HG02840 (cell line): ENCODE results near the gene AP3S1.
"Not testable (repeated sequence)": the region's sequence is repeated elsewhere in the genome, so short reads cannot be mapped to it uniquely, and the experiment has no call there.

Experiments
- ATAC-seq: cut with Tn5 transposase; IDR thresholded peaks from one replicate; pipeline ENCODE4 v1.9.1; 2021; ENCODE audit warnings: mild to moderate bottlenecking, moderate library complexity, moderate number of reproducible peaks; ENCODE audit not compliant: unreplicated experiment, low FRiP score

The AP3S1 gene

DNA sequence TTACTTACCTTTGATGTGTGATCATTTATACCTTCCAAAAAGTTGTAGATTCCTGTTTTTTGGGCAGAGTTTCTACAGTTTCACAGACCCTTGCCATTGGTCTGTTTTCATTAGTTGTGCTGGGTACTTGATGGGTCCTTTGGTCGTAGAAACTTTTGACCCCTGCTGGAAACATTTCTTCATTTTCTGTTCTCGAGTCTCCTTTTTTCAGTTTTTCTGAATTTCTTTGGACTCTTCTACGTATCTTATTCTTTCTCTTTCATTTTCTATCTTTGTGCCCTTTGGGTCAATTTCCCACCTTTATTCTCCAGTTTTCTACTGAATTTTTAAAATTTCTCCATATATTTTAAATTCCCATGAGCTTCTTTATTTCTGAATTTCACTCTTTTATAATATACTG, 16.7 kb downstream of the AP3S1 start:
- no peak for ATAC-seq

DNA sequence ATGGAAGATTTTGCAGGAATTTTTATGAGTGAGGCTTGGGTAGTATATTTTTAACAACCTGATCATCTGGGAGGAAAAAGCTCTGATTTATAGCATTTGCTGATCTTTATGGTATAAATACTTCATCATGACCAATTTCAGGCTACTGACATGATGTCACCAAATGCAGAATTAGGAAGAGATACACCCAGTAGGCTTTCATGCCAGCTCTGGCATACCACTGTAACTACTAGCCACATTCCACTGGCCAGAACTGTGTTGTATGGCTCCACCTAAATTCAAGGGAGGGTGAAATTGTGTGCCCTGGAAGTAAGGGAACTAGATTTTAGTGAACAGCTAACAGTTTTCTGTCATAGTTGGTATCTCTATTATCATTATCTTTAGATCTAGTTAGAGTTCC, 17.6 kb downstream of the AP3S1 start:
- no peak for ATAC-seq

- no peak for ATAC-seq
Measured at GRCh38 chr5:115869256-115869795, 27.6 kb downstream of the AP3S1 start.

DNA sequence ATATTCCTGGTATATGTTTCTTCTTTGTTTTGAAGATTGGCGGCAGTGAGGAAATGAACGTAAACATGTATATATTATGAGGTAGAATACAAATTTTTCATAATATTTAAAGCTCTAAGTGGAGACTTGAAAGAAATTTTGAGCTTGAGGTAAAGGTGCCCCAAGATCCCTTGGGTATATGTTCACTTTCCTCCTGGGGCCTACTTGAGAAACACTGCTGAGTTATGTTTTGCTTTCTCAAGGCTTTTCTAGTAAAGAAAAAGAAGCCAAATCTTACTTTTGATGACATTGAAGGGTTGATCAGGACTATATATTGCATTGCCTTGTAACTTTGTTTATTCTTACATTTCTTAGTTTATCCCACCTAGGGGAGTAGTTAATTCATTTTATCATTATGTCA, 30.7 kb downstream of the AP3S1 start:
- no peak for ATAC-seq

DNA sequence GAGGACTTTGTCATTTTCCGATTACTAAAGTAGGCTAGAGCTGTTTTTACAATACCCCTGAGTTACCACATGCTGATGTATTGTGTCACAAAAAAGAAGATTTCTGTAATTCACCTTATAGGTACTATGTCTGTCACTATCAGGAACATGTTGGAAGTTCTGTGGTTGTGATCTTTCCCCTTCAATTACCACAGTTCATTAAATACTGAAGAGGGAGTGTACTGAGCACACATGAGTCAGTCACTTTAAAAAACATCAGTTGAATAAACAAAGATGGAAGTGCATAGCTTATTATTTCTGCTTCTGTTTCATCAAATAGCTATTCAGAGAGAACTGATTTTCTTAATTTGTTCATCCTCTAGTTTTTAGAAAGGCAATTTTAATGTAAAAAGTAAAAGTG, 31.7 kb downstream of the AP3S1 start:
- ATAC-seq, result no peak

GRCh38 chr5:115875447-115875846, 33.7 kb downstream of the AP3S1 start:
- no peak for ATAC-seq

- ATAC-seq, result not testable (repeated sequence)
Measured at GRCh38 chr5:115877342-115877741, 35.6 kb downstream of the AP3S1 start.

DNA sequence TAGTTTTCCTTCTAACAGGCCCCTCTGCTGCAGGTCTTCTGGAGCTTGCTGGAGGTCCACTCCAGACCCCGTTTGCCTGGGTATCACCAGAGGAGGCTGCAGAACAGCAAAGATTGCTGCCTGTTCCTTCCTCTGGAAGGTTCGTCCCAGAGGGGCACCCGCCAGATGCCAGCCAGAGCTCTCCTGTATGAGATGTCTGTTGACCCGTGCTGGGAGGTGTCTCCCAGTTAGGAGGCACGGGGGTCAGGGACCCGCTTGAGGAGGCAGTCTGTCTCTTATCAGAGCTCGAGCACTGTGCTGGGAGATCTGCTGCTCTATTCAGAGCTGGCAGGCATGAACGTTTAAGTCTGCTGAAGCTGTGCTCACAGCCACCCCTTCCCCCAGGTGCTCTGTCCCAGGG, 40.7 kb downstream of the AP3S1 start:
- ATAC-seq, result not testable (repeated sequence)

GRCh38 chr5:115884704-115885103, 43.0 kb downstream of the AP3S1 start:
- ATAC-seq, result no peak

- not testable (repeated sequence) for ATAC-seq
Measured at GRCh38 chr5:115885208-115885607, 43.5 kb downstream of the AP3S1 start.

DNA sequence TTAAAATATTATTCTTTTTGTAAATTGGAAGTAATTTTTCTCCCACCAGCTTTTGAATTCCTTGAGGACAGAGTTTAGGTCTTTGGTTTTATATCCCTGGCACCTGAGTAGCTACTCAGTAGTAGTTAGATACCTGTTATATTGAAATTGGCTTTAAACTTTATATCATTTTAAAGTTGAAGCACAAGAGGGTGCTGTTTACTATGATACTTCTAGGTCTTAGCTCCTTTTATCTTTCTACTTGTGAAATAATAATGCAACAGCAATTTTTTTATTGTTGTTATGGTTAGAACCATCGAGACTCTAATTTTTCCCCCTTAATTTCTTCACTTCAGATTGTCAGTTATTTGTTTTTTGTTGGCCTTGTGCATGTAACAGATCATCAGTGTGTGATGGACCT, 46.3 kb downstream of the AP3S1 start:
- ATAC-seq, result no peak

DNA sequence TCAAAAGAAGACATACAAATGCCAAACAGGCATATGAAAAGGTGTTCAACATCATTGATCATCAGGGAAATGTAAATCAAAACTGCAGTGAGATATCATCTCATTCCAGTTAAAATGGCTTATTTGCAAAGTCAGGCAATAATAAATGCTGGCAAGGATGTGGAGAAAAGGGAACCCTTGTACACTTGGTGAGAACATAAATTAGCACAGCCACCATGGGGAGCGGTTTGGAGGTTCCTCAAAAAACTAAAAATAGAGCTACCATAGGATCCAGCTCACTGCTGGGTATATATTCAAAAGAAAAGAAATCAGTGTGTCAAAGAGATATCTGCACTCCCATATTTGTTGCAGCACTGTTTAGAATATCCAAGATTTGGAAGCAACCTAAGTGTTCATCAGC, 50.3 kb downstream of the AP3S1 start:
- no peak for ATAC-seq

- no peak for ATAC-seq
Measured at GRCh38 chr5:115894342-115894741, 52.6 kb downstream of the AP3S1 start.

DNA sequence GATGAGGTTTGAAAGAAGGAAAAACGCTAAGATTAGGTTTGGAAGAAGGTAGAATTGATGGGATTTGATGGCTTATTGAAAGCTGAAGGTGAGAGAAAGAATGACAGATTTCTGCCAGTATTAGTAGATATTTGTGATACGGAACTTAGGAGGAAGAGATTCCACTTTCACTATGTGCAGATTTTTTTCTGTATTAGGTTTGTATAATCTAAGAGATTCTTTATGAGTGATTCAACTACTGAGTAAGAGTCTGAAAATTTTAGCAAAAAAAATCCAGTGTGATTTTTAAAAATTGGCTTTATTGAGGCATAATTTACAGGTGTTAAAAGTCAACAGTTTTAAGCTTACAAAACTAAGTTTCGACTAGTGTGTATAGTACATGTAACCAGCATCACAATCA, 54.1 kb downstream of the AP3S1 start:
- ATAC-seq, result no peak

DNA sequence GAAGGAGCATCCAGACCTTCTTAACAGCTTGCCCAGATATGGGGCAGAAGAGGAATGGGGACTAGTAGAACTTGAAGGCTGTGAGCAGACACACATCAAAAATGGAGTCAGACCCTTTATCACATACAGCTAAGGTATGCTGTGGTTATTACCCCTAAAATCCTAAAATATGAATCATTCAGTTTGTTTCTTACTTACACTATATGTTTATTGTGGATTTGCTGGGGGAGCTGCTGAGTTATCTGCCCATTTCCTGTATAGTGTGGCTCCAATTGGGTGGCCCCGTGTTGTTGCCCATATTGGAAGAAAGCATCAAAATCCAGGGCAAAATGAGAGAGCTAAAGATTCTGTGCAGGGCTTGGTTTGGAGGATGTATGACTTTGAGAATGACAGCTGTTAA, 56.9 kb downstream of the AP3S1 start:
- ATAC-seq, result no peak

DNA sequence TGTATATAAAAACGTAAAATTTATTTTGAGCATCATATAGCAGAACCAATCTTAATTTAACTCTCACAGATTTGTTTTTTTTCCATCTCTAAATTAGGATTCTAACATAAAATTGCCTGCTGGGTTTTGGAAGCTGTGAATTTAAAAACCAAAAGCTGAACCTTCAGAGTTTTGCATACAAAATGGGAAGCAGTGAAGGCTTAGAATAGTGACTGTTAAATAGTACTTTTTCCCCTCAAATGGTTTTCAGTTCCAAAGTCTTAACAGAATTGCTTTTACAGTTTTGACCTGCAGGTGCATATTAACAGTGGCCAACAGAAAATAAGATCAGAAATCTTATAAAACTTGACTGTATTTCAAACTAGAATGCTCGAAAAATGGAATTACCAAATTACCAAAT, 65.4 kb downstream of the AP3S1 start:
- no peak for ATAC-seq

GRCh38 chr5:115913623-115914400, 72.1 kb downstream of the AP3S1 start:
- not testable (repeated sequence) for ATAC-seq

DNA sequence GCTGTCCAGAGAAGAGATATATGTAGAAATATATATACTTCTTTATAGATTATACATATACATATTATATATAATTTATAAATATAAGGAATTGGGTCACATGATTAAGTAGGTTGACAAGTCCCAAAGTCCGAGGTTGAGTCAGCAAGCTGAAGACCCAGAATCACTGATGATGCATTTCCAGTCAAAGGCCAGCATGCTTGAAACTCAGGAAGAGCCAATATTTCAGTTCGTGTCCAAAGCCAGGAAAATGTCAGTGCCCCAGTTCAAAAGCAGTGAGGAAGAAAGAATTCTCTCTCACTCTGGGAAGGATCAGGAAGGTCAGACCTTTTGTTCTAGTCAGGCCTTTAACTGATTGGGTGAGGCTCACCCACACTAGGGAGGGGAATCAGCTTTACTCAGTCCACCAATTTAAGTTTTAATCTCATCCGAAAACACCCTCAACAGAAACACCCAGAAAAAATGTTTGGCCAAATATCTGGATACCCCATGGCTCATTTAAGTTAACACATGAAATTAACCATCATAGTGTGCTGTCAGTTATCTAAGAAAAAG, 78.5 kb downstream of the AP3S1 start:
- ATAC-seq, result no peak

DNA sequence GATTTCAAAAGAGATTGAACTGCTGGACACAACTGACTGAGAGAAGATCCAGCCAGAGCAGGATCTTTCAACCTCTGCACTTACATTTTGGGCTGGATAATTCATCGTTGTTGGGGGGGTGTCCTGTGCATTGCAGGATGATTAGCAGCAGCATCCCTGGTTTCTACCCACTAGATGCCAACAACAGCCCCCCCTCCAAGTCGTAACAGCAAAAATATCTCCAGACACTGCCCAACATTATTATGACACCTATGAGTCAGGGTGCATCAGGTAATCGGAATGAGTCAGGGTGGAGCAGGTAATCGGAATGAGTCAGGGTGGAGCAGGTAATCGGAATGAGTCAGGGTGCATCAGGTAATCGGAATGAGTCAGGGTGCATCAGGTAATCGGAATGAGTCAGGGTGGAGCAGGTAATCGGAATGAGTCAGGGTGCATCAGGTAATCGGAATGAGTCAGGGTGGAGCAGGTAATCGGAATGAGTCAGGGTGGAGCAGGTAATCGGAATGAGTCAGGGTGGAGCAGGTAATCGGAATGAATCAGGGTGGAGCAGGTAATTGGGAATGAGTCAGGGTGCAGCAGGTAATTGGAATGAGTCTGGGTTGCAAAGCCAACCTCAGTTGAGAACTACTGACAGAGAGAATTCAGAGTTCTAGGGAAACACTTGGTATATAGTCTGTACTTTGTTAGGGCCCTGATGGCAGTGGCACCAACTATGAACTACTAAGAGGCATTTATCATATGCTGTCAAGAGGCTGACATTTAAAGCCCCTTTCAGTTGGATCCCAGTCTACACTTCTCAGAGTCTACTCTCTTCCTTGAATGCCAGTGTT, 87.1 kb downstream of the AP3S1 start:
- not testable (repeated sequence) for ATAC-seq

DNA sequence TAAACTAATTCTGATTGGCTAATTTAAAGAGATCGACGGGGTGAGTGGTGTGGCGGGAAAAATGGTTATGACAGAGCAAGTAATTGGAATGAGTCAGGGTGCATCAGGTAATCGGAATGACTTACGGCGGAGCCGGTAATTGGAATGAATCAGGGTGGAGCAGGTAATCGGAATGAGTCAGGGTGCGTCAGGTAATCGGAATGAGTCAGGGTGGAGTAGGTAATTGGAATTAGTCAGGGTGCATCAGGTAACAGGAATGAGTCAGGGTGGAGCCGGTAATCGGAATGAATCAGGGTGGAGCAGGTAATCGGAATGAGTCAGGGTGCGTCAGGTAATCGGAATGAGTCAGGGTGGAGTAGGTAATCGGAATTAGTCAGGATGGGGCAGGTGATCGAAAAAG, 88.4 kb downstream of the AP3S1 start:
- not testable (repeated sequence) for ATAC-seq

DNA sequence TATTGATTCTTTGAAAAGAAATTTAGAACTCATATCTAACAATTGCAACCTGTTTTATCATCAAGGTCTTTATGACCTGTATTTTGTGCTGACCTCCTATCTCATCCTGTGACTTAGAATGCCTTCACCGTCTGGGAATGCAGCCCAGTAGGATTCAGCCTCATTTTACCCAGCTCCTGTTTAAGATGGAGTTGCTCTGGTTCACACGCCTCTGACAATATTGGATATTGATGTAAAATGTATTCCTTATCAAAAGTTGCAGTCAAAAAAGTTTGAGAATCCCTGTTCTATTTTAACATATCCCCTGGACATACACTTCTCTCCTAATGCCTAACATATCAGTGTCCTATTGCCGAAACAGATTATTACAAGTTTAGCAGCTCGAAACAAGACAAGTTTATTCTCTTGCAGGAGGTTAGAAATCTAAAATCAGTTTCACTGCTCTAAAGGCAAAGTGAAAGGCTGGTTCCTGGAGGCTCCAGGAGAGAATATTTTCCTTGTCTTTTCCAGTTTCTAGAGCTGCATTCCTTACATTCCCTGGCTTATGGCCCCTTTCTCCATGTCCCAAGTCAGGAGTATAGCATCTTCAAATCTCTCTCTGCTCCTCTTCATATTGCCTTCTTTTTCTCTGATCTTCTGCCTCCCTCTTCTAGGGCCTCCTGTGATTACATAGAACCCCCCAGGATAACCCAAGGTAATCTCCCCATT, 89.0 kb downstream of the AP3S1 start:
- ATAC-seq, result no peak
